ENCODE data around the gene DPP10. TPM values are rescaled to one million over a fixed set of nuclear protein-coding genes. Genes with fewer than 3 reads are reported as not detected.

The DPP10 gene
- total RNA-seq, 1 donor from 2014 or later: 1.1 TPM

DNA sequence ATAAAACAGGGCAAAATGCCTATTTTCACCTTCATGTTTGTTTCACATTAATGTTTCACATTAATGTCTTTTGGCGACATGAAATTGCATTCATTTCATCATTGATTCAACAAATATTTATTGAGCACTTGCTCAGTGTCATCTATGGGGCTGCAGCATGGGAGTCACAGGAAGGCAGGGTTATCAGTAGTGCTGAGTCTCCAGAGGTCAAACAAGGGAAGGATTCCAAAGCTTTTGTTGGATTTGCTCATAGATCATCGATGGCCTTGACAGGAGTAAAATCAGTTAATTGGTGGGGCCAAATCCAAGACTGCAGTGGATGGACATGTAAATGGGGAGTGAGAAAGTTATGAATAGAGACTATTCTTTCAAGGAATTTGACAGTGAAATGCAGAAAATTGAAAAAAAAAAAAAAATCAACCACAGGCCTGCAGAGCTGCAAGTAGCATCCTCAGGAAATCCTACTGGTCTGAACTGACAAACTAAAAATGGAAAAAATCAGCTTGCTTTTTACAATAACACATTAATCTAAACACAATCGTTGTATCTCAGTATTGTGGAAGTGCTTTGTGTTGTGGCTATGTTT is 1290.8 kb downstream of the DPP10 start:
- Histone ChIP-seq H3K27me3 (ENCODE audit: insufficient read depth, low read length) (no peaks in the 10 kb centered on the region), H2AFZ (ENCODE audit: low read depth, low read length) (no peak overlapping the region), H3K27ac (ENCODE audit: low read depth, low read length) (no peak overlapping the region), H3K9me3 (ENCODE audit: insufficient read depth, low read depth, low read length) (no peaks in the 10 kb centered on the region), H3K4me2 (ENCODE audit: low read length) (no peak overlapping the region), H3K9ac (ENCODE audit: low read length) (no peak overlapping the region), H4K20me1 (ENCODE audit: insufficient read depth, low read length) (no peaks in the 10 kb centered on the region), H3K79me2 (ENCODE audit: insufficient read depth, low read length) (no peaks in the 10 kb centered on the region), H3K4me3 (ENCODE audit: insufficient read depth, low read depth, low read length) (no peak overlapping the region), H3K4me1 (ENCODE audit: insufficient read depth, low read length) (no peaks in the 10 kb centered on the region), H3K36me3 (ENCODE audit: insufficient read depth, low read length) (no peaks in the 10 kb centered on the region)
- Mint-ChIP-seq H3K4me3 (ENCODE audit: unreplicated experiment) (no peak overlapping the region), H3K4me1 (ENCODE audit: low read depth, unreplicated experiment) (no peaks in the 10 kb centered on the region), H3K9me3 (ENCODE audit: unreplicated experiment) (no peaks in the 10 kb centered on the region), H3K36me3 (ENCODE audit: low read depth, unreplicated experiment) (no peaks in the 10 kb centered on the region), H3K27ac (ENCODE audit: unreplicated experiment) (no peak overlapping the region), H3K27me3 (ENCODE audit: low read depth, unreplicated experiment) (no peaks in the 10 kb centered on the region)
- no peak for DNase-seq (ENCODE audit: low read depth)
- TF ChIP-seq CTCF (IDR thresholded peaks at IDR 0.05; ENCODE audit: insufficient read depth, low read depth, low read length): no peak
- no peak for TF ChIP-seq EZH2 (IDR thresholded peaks at IDR 0.05; ENCODE audit: insufficient read depth, low read length)
- no peak for FAIRE-seq

DNA sequence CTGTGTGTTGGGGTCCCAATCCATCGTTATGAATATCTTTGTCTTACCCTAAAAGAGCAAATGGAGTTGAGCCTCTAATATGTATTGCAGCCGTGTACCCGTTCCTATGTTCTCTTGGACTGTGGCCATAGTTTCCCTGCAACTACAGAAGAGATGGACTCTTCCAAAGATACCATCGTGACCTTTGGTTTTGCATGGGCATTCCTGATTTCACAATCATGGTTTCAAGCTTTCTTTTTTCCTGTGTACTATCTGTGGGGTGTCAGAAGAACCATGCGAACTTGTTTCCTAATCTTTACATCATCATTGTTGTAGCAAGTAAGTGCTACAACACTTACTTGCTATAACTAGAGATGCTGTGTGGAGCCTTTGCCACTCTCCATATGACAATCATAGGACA is 1295.7 kb downstream of the DPP10 start:
- Histone ChIP-seq H3K9me3 (ENCODE audit: insufficient read depth, low read depth, low read length) (no peaks in the 10 kb centered on the region), H3K79me2 (ENCODE audit: insufficient read depth, low read length) (no peaks in the 10 kb centered on the region), H3K27ac (ENCODE audit: low read depth, low read length) (no peak overlapping the region), H3K36me3 (ENCODE audit: insufficient read depth, low read length) (no peaks in the 10 kb centered on the region), H3K27me3 (ENCODE audit: insufficient read depth, low read length) (no peaks in the 10 kb centered on the region), H3K9ac (ENCODE audit: low read length) (no peak overlapping the region), H4K20me1 (ENCODE audit: insufficient read depth, low read length) (no peaks in the 10 kb centered on the region), H3K4me3 (ENCODE audit: insufficient read depth, low read depth, low read length) (no peak overlapping the region), H3K4me1 (ENCODE audit: insufficient read depth, low read length) (no peaks in the 10 kb centered on the region), H2AFZ (ENCODE audit: low read depth, low read length) (no peak overlapping the region), H3K4me2 (ENCODE audit: low read length) (no peak overlapping the region)
- DNase-seq (ENCODE audit: low read depth) (no peak), FAIRE-seq (no peak)
- H3K36me3 Mint-ChIP-seq (ENCODE audit: low read depth, unreplicated experiment): no peaks in the 10 kb centered on the region
- no peak for TF ChIP-seq EZH2 (IDR thresholded peaks at IDR 0.05; ENCODE audit: insufficient read depth, low read length)
- no peak for TF ChIP-seq CTCF (IDR thresholded peaks at IDR 0.05; ENCODE audit: insufficient read depth, low read depth, low read length)
- H3K27ac Mint-ChIP-seq (ENCODE audit: unreplicated experiment): no peak overlapping the region
- H3K27me3 Mint-ChIP-seq (ENCODE audit: low read depth, unreplicated experiment): no peaks in the 10 kb centered on the region
- H3K9me3 Mint-ChIP-seq (ENCODE audit: unreplicated experiment): no peaks in the 10 kb centered on the region
- no peaks in the 10 kb centered on the region for H3K4me1 Mint-ChIP-seq (ENCODE audit: low read depth, unreplicated experiment)
- H3K4me3 Mint-ChIP-seq (ENCODE audit: unreplicated experiment): no peak overlapping the region

DNA sequence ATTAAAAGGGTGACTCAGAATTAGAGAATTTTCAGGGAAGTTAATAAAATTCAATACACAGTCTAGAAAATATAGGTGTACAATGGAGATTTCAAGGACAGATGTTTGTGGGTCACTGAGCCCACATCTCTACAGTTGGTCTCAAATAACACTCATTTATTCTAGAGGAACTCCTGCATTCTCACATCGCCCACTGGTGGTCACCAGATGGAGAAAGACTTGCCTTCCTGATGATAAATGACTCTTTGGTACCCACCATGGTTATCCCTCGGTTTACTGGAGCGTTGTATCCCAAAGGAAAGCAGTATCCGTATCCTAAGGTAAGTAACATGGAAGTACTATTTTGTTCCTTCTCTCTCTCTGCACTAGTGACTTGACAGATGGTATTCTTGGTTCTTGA is 1297.1 kb downstream of the DPP10 start:
- Histone ChIP-seq H3K79me2 (ENCODE audit: insufficient read depth, low read length) (no peaks in the 10 kb centered on the region), H3K27me3 (ENCODE audit: insufficient read depth, low read length) (no peaks in the 10 kb centered on the region), H3K4me2 (ENCODE audit: low read length) (no peak overlapping the region), H3K9me3 (ENCODE audit: insufficient read depth, low read depth, low read length) (peaks cover 4% of the 10 kb centered on the region), H2AFZ (ENCODE audit: low read depth, low read length) (no peak overlapping the region), H3K4me3 (ENCODE audit: insufficient read depth, low read depth, low read length) (no peak overlapping the region), H4K20me1 (ENCODE audit: insufficient read depth, low read length) (no peaks in the 10 kb centered on the region), H3K36me3 (ENCODE audit: insufficient read depth, low read length) (no peaks in the 10 kb centered on the region), H3K9ac (ENCODE audit: low read length) (no peak overlapping the region), H3K4me1 (ENCODE audit: insufficient read depth, low read length) (no peaks in the 10 kb centered on the region), H3K27ac (ENCODE audit: low read depth, low read length) (no peak overlapping the region)
- H3K9me3 Mint-ChIP-seq (ENCODE audit: unreplicated experiment): no peaks in the 10 kb centered on the region
- H3K4me3 Mint-ChIP-seq (ENCODE audit: unreplicated experiment): no peak overlapping the region
- H3K36me3 Mint-ChIP-seq (ENCODE audit: low read depth, unreplicated experiment): no peaks in the 10 kb centered on the region
- no peak for TF ChIP-seq EZH2 (IDR thresholded peaks at IDR 0.05; ENCODE audit: insufficient read depth, low read length)
- TF ChIP-seq CTCF (IDR thresholded peaks at IDR 0.05; ENCODE audit: insufficient read depth, low read depth, low read length): no peak
- no peaks in the 10 kb centered on the region for H3K27me3 Mint-ChIP-seq (ENCODE audit: low read depth, unreplicated experiment)
- H3K27ac Mint-ChIP-seq (ENCODE audit: unreplicated experiment): no peak overlapping the region
- FAIRE-seq (no peak), DNase-seq (ENCODE audit: low read depth) (no peak)
- no peaks in the 10 kb centered on the region for H3K4me1 Mint-ChIP-seq (ENCODE audit: low read depth, unreplicated experiment)
